Retinal pigment epithelial cell (primary cell): ENCODE measurements around the gene ARHGEF3.

Experiments
- DNase-seq: peaks from one replicate; pipeline ENCODE4 v3.0.0-alpha.2; 2010; ENCODE audit warnings: low read depth
- H3K4me3 ChIP-seq: 2 replicates; pipeline ENCODE4 v1.5.1; 2011; ENCODE audit warnings: mild to moderate bottlenecking, low read length, control low read depth, moderate library complexity
- TF ChIP-seq, protein P1 (sequence below): conservative IDR thresholded peaks from 2 replicates; pipeline ENCODE4 v1.5.1; 2011; ENCODE audit warnings: low read depth, low read length, control low read depth, inconsistent platforms

The ARHGEF3 gene

GRCh38 chr3:56801662-56802377 lies at the start of gene ARHGEF3:
ARHGEF3 (minus strand) TSS chr3:56801949; CDS start chr3:56801798, 151 bp downstream.
- TF ChIP-seq, protein P1, sequence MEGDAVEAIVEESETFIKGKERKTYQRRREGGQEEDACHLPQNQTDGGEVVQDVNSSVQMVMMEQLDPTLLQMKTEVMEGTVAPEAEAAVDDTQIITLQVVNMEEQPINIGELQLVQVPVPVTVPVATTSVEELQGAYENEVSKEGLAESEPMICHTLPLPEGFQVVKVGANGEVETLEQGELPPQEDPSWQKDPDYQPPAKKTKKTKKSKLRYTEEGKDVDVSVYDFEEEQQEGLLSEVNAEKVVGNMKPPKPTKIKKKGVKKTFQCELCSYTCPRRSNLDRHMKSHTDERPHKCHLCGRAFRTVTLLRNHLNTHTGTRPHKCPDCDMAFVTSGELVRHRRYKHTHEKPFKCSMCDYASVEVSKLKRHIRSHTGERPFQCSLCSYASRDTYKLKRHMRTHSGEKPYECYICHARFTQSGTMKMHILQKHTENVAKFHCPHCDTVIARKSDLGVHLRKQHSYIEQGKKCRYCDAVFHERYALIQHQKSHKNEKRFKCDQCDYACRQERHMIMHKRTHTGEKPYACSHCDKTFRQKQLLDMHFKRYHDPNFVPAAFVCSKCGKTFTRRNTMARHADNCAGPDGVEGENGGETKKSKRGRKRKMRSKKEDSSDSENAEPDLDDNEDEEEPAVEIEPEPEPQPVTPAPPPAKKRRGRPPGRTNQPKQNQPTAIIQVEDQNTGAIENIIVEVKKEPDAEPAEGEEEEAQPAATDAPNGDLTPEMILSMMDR: peak; percentile 71
- H3K4me3 ChIP-seq: peak within 1 kb of the TSS; percentile 97
- DNase-seq: no peak

DNA sequence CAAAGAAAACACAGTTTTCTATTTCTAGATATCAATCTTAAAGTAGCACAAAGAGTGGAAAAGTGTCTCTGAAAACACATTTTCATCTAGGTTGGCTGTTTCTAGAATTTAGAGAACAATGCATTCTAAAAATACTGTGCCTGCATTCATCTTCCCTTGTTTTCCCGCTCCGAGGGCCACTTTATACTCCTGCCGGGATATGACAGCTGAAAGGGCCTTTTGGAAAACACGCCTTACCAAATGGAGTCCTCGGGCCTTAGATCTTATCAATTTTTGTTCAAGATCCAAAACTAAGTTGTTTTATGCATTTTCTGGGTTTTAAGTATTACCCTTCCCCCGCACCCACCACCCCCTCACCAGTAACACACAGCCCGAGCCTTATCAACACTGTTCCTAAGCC lies 47.9 kb upstream of the ARHGEF3 start:
- no peak overlapping the region for H3K4me3 ChIP-seq
- TF ChIP-seq, protein P1: no peak
- DNase-seq: no peak

DNA sequence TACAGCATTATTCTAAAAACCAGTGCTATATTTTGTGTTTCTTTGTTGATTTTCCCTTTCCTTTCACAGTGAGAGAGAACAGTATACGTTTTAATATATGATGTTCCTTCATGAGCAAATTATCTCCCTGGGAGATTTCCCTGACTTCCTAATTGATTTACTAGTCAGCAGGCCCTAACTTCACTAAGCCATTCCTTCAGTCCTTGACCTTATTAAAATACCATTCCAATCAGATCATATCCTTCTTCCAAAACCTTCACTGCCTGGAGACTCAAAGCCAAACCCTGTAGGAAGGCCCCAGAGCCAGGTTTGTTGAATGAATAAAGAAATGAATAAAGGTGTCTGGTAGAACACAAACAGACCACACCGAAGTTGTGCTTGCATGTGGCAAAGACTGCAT lies 43.8 kb upstream of the ARHGEF3 start:
- H3K4me3 ChIP-seq: no peak overlapping the region
- TF ChIP-seq, protein P1: no peak
- DNase-seq: no peak

DNA sequence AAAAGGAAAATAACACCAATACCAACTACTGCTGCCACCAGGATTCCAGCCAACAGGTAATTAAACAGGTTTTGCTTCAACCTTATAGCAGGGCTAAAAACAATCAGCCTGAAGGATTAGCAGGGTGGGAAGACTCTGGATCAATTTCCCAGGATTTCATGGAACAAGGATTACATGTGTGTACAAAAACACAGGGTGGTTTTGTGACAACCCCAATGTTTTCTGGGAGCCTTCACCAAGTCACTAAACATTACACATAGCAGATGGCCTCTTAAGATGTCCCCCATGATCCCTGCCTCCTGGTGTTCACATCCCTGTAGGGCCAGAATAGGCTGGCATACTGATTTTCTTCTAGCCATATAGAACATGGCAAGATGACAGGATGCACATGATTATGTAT lies 42.8 kb upstream of the ARHGEF3 start:
- H3K4me3 ChIP-seq: no peak overlapping the region
- no peak for DNase-seq
- TF ChIP-seq, protein P1: no peak

DNA sequence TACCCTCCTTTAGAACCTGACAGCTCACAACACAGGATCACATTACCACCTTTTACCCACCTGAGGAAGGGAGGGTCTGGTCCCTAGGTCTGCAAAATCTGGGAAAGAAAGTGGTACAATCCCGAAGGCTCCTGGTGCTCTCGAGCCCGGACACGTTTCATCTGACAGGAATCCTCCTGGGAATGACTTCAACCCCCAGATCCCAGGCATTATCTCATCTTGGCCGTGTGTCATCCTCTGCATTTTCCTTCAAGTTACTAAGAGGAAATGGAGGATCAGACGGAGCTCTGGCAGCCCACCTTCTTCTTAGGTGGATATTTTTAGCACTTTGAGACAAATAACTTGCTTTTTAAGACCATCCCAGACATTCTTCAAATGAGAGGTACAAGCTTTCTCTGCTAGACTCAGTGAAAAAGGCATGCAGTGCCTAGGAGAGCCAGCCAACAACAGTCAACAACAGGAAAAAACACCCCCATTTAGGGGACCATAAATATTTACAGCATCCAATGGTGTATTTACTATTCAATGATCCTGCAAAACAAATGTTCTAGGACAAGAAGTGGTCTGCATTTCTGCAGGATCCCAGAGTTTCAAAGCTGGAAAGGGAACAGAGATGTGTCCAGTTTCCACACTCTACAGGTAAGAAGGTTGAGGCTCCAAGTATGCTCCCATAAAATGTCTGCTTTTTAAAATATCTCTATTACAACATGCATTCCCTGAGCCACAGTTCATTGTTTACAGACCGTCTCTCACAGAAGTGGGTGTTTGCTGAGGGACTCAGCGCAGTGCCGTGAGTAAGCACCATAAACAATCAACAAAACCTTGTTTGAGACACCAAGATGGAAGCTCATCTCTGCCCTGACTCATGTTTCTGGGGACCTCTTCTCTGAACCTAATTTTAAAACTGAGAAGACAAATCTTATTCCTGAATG lies 38.3 kb upstream of the ARHGEF3 start:
- no peak for DNase-seq
- no peak overlapping the region for H3K4me3 ChIP-seq
- TF ChIP-seq, protein P1: no peak

GRCh38 chr3:56838448-56838847 lies 36.7 kb upstream of the ARHGEF3 start:
- TF ChIP-seq, protein P1: no peak
- no peak overlapping the region for H3K4me3 ChIP-seq
- DNase-seq: no peak
